ENCODE measurements around the gene PAPPA2.
"Not testable (repeated sequence)": the region's sequence is repeated elsewhere in the genome, so short reads cannot be mapped to it uniquely, and the experiment has no call there.

PAPPA2 gene

DNA sequence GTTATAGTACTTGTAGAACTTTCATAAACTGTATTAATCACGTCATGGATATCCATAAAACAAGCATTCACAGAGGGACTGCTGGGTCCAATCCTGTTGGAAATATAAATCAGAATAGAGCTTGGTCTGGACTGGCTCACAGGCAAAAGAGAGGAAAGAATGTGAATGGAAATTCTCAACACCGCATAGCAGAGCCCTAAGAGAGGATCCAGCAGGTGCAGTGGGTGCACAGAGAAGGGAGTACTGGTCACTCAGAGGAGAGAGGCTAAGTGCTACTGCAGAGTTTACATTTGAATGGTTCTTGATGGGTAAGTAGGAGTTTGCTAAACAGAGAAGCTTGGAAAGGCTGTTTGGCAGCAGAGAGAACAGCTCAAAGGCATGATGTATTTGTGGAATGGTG lies 231.7 kb downstream of the PAPPA2 start:
- DNase-seq, result no peak

DNA sequence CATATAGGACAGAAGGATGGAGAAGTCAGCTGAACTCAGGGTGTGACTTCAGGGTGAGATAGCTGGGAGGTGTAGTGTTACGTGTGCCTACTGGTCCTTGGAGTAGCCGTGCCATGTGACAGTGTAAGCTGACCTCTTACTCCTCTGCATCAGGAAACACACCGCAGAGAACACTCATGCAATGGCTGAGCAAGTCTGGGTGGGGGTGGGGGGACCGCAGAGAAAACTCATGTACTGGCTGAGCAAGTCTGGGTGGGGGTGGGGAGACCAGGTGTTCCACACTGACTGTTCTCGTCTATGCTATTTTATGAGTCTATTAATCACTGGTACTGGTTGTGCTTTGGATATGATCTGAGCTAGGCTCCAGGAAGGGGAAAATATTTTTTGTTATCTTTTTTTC lies 233.1 kb downstream of the PAPPA2 start:
- no peak for DNase-seq

DNA sequence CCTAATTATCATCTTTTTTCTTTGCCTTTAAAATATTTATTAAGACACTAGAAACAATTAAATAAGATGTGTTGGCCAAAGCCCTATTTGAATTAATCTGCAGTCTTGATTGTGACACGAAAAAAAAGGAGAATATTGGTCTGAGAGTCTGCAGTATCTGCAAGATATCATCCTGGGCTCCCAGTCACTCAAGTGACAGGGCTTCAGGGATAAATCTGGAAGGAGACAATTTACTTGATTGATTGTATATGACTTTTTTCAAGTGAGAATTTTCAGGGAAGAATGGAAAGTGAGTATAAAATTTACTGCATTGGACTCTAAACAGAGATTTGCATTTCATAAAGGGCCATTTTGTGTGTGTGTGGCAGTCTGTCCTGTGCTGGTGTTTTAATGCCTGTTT lies 233.7 kb downstream of the PAPPA2 start:
- no peak for DNase-seq

DNA sequence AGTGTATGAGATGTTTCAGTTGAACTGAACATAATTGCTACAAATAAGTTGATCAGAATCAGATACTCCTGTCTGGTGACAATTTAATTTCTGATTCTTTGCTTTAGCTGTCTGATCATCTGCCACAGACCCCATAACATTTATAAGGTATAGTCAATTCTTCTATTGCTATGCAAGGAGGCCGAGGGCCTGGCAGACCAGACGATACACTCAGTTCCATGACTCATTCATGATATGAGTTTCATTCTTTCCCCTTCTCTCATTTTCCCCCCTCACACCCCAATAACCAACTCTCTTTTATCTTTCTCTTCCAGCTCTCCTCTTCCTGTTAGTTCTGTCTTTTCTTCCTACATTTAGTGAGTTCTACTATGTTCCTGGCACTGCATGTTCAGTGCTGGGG lies 236.8 kb downstream of the PAPPA2 start:
- no peak for DNase-seq

DNA sequence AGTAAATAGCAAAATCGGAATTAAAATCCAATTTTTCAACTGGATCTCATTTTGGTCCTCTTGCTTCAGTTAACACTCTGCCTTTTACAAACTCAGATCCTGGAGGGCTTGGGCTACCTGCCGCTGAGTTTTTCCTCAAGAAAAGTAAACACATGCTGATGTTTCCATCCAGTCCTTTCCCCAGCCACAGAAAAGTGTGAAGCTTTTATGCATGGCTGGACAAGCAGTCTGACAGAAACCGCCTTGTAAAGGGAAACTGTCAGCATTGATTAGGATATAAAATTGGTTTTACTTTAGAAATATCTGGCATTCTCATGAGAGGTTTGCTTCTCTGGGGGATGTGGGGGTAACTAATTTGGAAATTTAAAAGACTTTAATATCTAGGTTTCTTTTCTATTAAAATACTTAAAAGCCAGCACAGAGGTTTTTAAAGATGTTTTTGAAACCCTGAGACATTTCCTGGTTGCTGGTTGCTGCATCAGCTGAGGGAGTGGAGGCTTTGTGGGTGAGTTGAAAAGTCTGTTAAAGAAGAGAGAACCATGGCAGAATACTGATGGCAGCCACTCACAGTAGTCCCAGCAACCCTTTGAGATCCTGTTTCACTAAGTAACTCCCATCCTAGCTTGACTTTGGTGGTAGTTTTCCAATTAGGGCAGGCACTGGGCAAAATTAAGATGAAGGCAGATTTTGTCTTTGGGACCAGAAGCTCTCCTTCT lies 238.3 kb downstream of the PAPPA2 start:
- no peak for DNase-seq

DNA sequence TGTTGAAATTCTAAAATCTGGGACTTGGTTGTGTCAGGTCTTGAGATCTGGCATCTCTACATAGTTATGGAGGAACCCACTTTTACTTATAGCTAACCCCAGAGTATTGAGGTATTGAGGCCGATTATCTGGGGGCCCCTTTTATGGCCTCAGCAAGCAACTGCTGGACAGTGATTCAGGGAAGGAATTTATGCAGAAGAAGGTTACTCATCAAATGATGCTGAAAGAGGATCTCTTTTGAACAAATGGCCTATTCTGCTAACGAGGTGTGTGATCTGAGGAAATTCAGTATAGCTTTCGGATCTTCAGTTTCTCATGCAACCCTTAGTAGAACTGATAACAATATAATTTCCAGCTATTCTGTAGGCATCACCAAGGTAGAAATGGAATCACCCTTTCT lies 239.9 kb downstream of the PAPPA2 start:
- DNase-seq, result no peak

DNA sequence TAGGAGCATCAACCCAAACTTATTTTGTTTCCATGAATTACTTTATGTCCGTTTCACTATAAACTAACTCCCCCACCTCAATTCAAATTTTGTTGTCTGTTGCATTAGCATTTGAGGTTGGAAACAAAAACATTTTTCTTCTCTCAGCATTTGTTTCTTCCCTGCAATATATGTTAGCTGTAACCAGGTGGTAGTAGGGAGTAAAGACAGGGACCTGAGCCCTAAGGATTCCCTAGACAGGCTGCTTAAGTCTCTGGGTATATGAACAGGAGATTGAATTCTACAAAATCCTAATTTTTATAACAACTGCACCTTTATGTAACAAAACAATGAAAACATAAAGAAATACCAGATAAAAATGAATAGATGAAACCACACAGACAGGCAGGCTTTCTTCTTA lies 242.6 kb downstream of the PAPPA2 start:
- no peak for DNase-seq

DNA sequence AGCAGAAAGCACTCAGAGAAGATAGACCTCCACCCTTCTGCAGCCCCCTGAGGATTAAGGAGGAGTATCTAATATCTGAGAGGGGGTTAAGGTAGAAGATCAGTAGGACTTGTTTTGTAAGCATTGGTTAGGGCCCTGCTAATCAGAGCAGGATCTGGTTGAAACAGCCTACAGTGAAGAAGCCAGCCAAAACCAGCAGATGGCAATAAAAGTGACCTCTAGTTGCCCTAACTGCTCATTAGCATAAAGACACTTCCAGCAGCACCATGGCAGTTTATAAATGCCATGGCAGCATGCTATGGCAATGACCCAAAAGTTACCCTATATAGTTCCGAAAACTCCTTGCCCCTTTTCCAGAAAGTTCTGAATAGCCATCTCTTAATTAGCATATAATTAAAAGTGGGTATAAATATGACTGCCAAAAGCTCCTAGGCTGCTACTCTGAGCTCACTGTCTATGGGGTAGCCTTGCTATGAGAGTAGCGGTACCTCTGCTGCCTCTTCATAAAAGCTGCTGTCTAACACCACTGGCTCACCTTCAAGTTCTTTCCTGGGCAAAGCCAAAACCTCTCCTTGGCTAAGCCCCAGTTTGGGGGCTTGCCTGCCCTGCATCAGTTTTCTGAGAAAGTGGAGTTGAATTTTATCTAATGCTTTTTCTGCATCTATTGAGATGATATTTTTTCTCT lies 254.2 kb downstream of the PAPPA2 start:
- no peak for DNase-seq

DNA sequence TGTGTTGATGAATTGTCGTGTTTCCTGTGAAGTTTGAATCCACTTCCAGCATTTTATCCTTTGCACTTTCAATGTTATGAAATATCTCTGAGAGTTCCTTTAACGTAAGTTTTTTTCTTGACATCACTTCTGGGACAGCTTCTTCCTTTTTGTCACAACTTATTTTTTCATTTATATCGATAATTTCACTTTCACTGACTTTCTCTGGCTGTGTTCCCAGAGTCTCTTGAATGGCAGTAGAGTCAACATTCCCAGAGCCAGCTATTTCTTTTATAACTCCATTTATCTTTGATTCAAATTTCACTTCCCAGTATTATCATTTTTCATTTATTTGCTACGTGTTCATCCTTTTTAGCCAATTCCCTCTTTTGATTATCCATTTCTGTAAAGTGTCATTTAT lies 256.5 kb downstream of the PAPPA2 start:
- no peak for DNase-seq

DNA sequence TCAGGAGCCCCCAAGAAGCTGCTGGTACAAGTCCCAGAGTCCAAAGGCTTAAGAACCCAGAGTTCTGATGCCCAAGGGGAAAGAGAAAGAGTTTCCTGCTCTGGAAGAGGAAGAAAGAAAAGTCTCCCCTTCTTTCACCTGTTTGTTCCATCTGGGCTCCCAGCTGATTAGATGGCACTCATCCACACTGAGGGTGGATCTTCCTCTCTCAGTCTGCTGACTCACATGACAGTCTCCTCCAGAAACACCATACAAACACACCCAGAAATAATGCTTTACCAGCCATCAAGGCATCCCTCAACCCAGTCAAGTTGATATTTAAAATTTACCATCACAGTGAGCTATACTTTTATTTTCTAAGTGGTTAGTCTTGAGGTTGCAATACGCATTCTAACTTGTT lies 257.9 kb downstream of the PAPPA2 start:
- DNase-seq, result no peak

DNA sequence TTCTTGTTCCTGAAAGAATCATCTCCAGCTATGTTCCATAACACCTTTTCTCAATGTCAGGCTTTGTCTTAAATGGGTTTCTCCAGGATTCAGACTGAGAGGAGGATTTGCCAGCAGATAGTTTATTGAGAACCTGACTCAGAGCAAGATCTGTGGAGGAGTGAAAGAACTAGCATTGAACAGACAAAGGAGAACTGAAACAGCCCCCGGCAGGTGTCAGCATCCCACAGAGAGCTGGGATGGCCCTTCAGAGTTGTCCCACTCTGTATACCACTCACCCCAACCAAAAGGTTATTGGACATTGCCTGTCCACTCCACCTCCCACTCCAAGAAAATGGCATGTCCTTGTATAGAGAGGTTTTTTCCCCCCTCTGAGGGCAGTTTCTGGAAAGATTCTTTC lies 270.7 kb downstream of the PAPPA2 start:
- no peak for DNase-seq

DNA sequence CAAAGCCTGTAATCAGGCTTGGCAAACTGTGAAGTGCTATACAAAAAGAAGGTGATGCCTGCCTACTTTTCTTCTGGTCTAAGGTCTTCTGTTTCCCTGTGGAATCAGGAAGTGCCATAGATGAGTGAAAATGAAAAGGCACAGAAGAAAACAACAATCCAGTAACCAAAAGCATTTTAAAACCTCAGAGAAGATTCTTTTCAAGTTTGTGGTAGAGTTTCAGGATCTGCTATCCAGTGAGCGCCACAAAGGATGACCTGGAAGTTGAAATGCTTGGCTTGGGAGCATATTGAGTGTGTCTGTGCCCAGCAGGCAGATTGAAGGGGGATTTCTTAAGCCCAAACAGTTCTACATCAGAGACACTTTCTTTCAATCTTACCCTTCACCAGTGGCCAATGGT lies 272.2 kb downstream of the PAPPA2 start:
- no peak for DNase-seq

DNA sequence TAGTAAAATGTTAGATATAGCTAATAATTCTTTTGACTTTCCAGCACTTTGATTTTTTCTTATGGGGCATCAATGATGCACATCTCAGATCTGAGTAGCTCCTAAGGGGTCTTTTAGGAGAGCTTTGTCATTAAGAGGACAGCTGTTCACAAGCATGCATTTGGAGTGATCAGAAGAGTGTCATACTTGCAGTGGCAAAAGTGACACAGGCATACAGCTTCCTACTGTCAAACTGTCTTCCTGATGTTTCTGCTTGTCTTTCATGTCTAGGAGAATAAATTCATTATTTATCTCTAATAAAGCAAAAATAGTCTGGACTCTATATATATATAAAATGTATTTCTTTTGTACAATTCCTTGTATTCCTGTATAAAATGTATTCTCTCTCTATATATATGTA lies 273.0 kb downstream of the PAPPA2 start:
- no peak for DNase-seq

DNA sequence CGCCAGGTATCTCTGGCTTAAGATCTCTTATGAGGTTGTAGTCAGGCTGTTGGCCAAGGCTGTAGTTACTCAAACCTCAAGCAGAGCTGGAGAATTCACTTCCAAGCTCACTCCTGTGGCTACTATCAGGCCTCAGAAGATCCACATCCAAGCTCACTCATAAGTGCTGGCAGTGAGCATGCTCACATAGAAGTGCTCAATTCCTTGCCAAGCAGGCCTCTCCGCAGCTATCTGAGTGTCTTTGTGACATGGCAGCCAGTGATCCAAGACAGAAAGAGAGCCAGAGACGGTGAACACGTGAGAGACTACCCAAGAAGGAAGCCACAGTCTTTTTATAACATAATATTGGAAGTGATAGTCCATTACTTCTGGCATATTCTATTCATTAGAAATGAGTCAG lies 278.2 kb downstream of the PAPPA2 start:
- no peak for DNase-seq

DNA sequence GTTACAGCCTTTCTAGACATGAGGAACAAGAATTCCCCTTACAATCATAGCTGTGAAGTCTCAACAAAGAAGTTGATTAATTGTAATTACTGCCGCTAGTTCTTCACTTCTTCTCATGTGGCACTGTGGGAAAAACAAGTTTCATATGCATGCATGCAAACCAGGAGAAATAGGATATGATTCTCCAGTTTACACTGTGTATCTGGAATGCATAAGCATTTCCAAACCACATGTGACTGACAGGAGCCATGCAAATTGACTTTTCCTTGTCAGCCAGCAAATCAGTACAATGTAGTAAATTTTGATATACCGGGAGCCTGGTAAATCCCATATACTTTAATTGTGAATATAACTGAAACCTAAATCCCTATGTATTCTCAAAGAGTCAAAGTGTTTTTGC lies 279.3 kb downstream of the PAPPA2 start:
- no peak for DNase-seq

DNA sequence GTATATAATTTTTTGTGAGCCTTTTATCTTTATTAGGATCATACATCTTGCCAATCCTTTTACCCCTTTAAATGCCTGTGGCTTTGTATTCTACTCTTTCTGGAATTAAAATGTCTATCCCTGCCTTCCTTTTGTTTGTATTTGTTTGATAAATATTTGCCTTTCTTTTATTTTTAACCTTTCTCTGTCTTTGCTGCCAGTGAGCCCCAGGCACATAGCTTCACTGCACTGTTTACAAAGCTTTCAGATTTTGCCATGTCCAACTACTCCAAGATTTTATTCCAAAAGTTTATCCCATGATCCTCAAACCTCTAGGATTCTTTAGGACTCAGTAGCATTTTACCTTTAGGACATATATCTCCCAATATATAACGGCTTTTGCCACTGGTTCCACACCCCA lies 281.2 kb downstream of the PAPPA2 start:
- DNase-seq, result no peak

DNA sequence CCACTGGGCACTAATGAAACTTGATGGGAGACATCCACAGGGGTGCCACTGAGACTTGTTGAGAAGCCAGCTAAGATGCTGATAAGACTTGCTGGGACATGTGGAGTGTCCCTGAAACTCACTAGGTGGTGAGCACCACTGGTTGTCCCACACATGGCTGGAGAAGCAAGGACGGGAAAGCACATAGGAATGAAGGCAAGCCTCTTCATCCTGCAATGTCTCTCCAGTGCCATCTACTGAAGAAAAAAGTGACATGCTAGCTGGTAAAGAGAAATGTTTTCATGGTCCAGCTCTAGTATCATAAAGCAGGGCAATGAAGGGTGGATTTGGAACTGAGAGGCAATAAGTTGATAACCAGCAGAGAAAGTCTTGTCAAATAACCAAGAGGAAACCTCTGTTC lies 283.0 kb downstream of the PAPPA2 start:
- DNase-seq, result no peak

DNA sequence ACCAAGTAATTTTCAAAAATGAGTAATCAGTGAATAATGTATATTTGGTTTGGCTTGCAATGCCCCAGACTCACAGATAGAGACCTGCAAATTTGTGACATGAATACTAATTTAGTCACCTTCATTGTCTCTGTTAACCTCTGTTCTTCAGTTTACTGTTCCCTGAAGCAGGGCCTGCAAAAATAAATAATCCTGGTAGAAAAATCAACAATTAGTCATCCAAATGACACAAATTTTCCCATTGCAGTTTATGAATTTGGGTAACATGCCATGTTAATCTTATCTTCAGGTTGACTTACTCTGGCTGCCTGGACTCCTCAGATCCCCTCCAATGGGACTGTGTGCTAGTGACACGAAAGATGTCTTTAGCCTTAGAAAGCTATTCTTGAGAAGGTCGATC lies 289.5 kb downstream of the PAPPA2 start:
- no peak for DNase-seq

DNA sequence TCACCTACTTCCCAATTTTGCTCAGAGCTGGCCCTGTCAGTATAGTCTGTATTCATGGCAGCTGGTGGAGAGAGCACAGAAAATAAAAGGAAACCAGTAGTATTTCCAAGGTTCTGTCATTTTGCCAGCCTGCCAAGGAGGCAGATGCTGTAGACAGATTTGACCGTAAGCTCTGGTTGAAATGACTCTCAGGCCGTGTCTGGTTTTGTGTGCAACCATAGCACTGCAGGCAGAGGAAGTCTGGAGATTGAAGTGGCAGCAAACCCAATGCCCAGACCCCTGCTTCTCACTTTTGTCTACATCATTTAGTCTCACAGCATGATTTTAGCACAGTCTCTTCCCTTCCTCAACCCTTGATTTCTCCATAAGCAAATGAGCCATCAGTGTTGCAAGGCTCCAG lies 291.7 kb downstream of the PAPPA2 start:
- no peak for DNase-seq

DNA sequence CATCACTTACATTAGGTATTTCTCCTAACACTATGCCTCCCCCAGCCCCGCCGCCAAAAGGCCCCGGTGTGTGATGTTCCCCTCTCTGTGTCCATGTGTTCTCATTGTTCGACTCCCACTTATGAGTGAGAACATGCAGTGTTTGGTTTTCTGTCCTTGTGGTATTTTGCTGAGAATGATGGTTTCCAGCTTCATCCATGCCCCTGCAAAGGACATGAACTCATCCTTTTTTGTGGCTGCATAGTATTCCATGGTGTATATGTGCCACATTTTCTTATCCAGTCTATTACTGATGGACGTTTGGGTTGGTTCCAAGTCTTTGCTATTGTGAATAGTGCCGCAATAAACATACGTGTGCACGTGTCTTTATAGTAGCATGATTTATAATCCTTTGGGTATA lies 293.8 kb downstream of the PAPPA2 start:
- not testable (repeated sequence) for DNase-seq

DNA sequence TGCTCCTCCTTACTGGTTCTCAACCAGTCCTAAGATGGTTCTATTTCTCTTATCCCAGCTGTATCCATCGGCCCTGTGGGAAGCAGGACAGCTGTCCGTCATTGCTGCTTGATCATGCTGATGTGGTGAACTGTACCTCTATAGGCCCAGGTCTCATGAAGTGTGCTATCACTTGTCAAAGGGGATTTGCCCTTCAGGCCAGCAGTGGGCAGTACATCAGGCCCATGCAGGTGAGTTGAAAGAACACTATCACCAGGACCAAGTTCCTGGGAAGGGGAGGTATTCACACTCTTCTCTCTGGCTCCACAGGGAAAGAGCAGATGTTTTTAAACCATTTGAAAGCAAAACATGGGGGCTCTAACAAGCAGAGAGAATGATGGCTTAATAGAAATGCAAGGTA lies 302.6 kb downstream of the PAPPA2 start:
- DNase-seq, result no peak

DNA sequence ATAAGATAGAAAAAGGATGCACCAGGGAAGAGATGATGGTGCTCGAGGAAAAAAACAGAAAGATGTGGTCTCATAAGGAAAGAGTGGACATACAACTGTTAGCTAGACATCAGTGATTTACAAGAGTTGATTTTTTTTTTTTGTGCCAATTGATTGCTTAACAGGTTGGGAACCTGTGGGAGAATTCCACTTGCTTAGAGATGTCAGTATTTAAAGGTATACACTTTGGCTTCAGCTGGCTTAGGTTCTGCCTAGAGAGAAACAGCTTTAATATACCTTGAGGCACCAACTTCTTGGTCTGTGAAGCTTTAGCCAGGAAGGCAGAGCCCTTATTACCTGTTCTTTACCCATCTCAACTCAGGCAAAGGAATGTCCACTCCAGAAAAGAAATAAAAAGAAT lies 303.8 kb downstream of the PAPPA2 start:
- DNase-seq, result no peak

DNA sequence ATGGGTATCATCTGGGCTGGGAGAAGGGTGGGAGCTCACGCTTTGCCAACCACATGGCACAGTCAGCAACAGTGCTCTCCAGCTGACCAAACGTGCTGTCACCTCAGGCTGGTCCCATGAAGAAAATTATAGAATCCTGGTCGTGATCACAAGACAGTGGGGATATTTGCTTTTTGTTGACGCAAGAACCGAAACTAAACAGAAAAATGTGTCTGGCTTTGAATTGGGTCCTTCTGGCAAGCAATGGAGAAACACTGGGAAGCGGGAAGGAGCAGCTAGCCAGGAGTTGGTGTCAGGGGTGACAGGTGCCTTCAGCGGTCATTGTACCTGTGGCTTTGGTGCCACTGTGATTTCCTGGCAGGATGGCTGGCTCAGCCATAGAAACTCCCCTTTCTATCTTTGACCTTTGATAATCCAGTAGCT lies 304.8 kb downstream of the PAPPA2 start:
- DNase-seq, result no peak

DNA sequence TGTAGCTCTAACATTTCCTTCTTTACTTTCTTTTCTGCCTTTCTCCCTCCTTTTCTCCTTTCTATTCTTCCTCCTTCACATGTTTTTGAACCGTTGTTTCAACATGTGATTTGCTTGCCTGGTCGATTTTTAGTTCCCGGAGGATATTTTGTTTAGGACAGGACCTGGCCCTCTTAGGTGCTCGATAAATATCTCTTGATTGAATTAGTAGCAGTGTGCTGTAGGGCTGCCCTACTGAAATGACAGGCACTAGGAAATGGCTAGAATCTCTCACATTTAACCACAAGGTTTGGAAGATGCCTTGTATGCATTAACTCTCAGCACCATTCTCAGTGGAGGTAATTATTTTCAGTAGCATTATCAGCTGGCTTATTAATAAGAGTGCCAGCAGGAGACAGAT lies 305.6 kb downstream of the PAPPA2 start:
- no peak for DNase-seq

DNA sequence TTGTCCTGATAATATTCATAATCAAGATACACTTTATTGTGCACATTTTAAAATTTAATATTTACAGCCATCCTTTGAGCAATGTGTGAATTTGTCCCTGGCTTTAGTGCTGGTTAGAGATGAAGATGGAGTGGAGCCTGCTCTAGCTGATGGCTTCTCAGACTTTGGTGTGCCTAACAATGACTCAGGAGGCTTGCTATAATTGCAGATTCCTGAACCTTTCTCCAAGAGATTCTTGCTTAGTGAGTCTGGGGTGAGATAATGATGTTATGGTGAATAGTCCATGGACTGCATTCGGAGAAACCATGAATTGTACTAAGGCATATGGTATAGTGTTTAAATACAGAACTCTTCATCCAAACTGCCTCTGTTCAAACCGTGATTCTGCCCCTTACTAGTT lies 307.1 kb downstream of the PAPPA2 start:
- DNase-seq, result no peak

Data from NCI-H1417 treated with DMSO at 0.1 percent for 48 hours (cell line).